Activated CD8-positive, alpha-beta memory T cell treated with anti-CD3 and anti-CD28 coated beads for 48 hours (primary cell): Measurements from ENCODE around the gene POLN.

ENCODE experiments used
- DNase-seq, 3 experiments: peaks; one replicate each; pipeline ENCODE4 v3.0.0-alpha.2; 2020; ENCODE audit warnings: low read depth in 2 of 3, low spot score in 2 of 3

POLN gene

GRCh38 chr4:2241410-2242353 is at the start of gene POLN, which contains the start of gene HAUS3:
POLN (minus strand) TSS chr4:2242121; CDS start chr4:2229231, 12,890 bp downstream.
HAUS3 (minus strand) TSS chr4:2242121; CDS start chr4:2240946, 1,175 bp downstream.
- DNase-seq = peak; percentile 93 to 100 (median 96)

GRCh38 chr4:2290974-2291704 is 49.2 kb upstream of the POLN start:
- peak in 1 of 3 experiments; percentile 24 for DNase-seq

- no peak for DNase-seq
These were observed 48.6 kb upstream of the POLN start for GRCh38 chr4:2290488-2290887.

- DNase-seq = no peak
These were observed 48.0 kb upstream of the POLN start for GRCh38 chr4:2289955-2290333.

GRCh38 chr4:2289311-2289954 is 47.5 kb upstream of the POLN start:
- no peak for DNase-seq

- DNase-seq = no peak
These were observed 46.2 kb upstream of the POLN start for GRCh38 chr4:2288051-2288541.

GRCh38 chr4:2287594-2287915 is 45.6 kb upstream of the POLN start:
- DNase-seq = no peak

- DNase-seq = no peak
These were observed 45.1 kb upstream of the POLN start for GRCh38 chr4:2286904-2287593.

- DNase-seq = no peak
These were observed 43.9 kb upstream of the POLN start for GRCh38 chr4:2285613-2286381.

GRCh38 chr4:2284934-2285612 is 43.2 kb upstream of the POLN start:
- DNase-seq = no peak

GRCh38 chr4:2284161-2284933 is 42.4 kb upstream of the POLN start:
- DNase-seq = no peak

- DNase-seq = no peak
These were observed 41.3 kb upstream of the POLN start for GRCh38 chr4:2283199-2283711.

- DNase-seq = peak in 1 of 3 experiments; percentile 45
These were observed 39.8 kb upstream of the POLN start for GRCh38 chr4:2281575-2282343.

- DNase-seq = no peak
These were observed 38.8 kb upstream of the POLN start for GRCh38 chr4:2280531-2281300.

GRCh38 chr4:2277956-2278355 is 36.0 kb upstream of the POLN start:
- DNase-seq = no peak

GRCh38 chr4:2276581-2277325 is 34.8 kb upstream of the POLN start:
- DNase-seq = no peak
